HepG2 (cell line): ENCODE results near the gene SNAP91.

Experiments used
- CHD2 ChIP-seq: IDR thresholded peaks from 2 replicates; pipeline ENCODE4 v1.6.1; 2011; ENCODE audit warnings: low read depth, low read length, improper control_type of control experiment
- EHMT2 ChIP-seq: fragments of 200-600 bp; sonication (generic); IDR thresholded peaks from 2 replicates; pipeline ENCODE4 v1.7.0; 2017; ENCODE audit warnings: antibody characterized with exemption, low read depth, low read length, borderline replicate concordance
- POLR2AphosphoS5 ChIP-seq: IDR thresholded peaks from 2 replicates; pipeline ENCODE4 v1.6.1; 2012; ENCODE audit warnings: low read depth, low read length
- RBM22 ChIP-seq: fragments of 200-400 bp; formaldehyde crosslinking; optimal IDR thresholded peaks from 2 replicates; pipeline ENCODE3; 2017; ENCODE audit warnings: mild to moderate bottlenecking, low read length, moderate library complexity
- RFX5 ChIP-seq: IDR thresholded peaks from 2 replicates; pipeline ENCODE4 v1.6.1; 2011; ENCODE audit warnings: low read depth, low read length, improper control_type of control experiment
- TAF1 ChIP-seq: sonication (generic); formaldehyde crosslinking; IDR thresholded peaks from 2 replicates; pipeline ENCODE4 v1.4.0; 2020; ENCODE audit warnings: missing genetic modification reagents
- TCF12 ChIP-seq, 2 experiments: fragments of 450-650 bp in 1 of 2; sonication (generic) in 1 of 2; formaldehyde crosslinking in 1 of 2; IDR thresholded peaks; 2 replicates each; pipeline versions ENCODE4 v1.6.1 to v1.8.0; 2017 to 2022; ENCODE audit warnings: antibody characterized with exemption in 1 of 2, mild to moderate bottlenecking in 1 of 2, missing genetic modification reagents in 1 of 2, moderate library complexity in 1 of 2
- ZBTB1 ChIP-seq: sonication (generic); formaldehyde crosslinking; IDR thresholded peaks from 2 replicates; pipeline ENCODE4 v1.4.0; 2020; ENCODE audit warnings: missing genetic modification reagents, borderline replicate concordance
- ZNF274 ChIP-seq: sonication (generic); formaldehyde crosslinking; IDR thresholded peaks from 2 replicates; pipeline ENCODE4 v1.5.1; 2020; ENCODE audit warnings: mild to moderate bottlenecking, missing genetic modification reagents
- TF ChIP-seq, protein P1 (sequence below): sonication (generic); formaldehyde crosslinking; IDR thresholded peaks from 2 replicates; pipeline ENCODE4 v1.5.0; 2020; ENCODE audit warnings: mild to moderate bottlenecking, missing genetic modification reagents, moderate library complexity

DNA sequence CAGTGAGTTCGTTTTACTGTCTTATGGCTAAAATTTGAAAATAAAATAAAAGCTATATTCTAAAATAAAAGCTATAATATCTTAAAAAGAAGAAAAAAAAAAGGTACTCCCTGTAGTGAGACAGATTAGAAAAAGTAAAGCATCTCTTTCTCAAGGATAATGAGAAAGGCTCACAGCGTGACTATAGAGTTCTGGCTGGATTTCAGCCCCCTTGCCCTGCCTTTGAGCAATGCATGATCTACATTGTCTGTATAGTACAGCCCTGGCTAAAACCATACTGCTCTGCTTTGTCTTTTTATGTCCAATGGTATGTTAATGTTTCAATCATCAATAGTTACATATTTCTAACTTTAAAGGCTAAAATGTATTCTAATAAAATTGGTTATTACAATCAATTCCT is 105.3 kb downstream of the SNAP91 start:
- TF ChIP-seq ZBTB1 (CRISPR knock-in tag) (no peak), ZNF274 (no peak), CHD2 (no peak), RBM22 (no peak), TAF1 (CRISPR knock-in tag) (no peak), RFX5 (no peak), TCF12 (IDR thresholded peaks at IDR 0.05) (no peak), TCF12 (CRISPR knock-in tag; IDR thresholded peaks at IDR 0.05) (no peak), EHMT2 (no peak), POLR2AphosphoS5 (no peak)
- TF ChIP-seq, protein P1, sequence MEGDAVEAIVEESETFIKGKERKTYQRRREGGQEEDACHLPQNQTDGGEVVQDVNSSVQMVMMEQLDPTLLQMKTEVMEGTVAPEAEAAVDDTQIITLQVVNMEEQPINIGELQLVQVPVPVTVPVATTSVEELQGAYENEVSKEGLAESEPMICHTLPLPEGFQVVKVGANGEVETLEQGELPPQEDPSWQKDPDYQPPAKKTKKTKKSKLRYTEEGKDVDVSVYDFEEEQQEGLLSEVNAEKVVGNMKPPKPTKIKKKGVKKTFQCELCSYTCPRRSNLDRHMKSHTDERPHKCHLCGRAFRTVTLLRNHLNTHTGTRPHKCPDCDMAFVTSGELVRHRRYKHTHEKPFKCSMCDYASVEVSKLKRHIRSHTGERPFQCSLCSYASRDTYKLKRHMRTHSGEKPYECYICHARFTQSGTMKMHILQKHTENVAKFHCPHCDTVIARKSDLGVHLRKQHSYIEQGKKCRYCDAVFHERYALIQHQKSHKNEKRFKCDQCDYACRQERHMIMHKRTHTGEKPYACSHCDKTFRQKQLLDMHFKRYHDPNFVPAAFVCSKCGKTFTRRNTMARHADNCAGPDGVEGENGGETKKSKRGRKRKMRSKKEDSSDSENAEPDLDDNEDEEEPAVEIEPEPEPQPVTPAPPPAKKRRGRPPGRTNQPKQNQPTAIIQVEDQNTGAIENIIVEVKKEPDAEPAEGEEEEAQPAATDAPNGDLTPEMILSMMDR: no peak
